HG03066 (cell line): ENCODE data around the gene GDPD2.

Experiments used
- ATAC-seq: cut with Tn5 transposase; IDR thresholded peaks from one replicate; pipeline ENCODE4 v1.9.1; 2021; ENCODE audit warnings: low read depth; ENCODE audit not compliant: unreplicated experiment

GDPD2 gene

GRCh38 chrX:70437011-70437410 is 13.9 kb downstream of the GDPD2 start:
- no peak for ATAC-seq

GRCh38 chrX:70437921-70438665 is 15.0 kb downstream of the GDPD2 start:
- no peak for ATAC-seq

GRCh38 chrX:70439016-70439415 is 15.9 kb downstream of the GDPD2 start:
- ATAC-seq = no peak

GRCh38 chrX:70442224-70442623 is 19.1 kb downstream of the GDPD2 start:
- no peak for ATAC-seq

- ATAC-seq = no peak
Observed at GRCh38 chrX:70444326-70444945, 21.3 kb downstream of the GDPD2 start, which contains the start of gene DLG3. DLG3 (plus strand) TSS chrX:70444835; CDS start chrX:70445202, 367 bp downstream.

- no peak for ATAC-seq
Observed at GRCh38 chrX:70444946-70445656, 22.0 kb downstream of the GDPD2 start.

- no peak for ATAC-seq
Observed at GRCh38 chrX:70445951-70446350, 22.8 kb downstream of the GDPD2 start.

- ATAC-seq = no peak
Observed at GRCh38 chrX:70446380-70447350, 23.6 kb downstream of the GDPD2 start.

- ATAC-seq = no peak
Observed at GRCh38 chrX:70449457-70449966, 26.4 kb downstream of the GDPD2 start.

- ATAC-seq = no peak
Observed at GRCh38 chrX:70452143-70452733, 29.1 kb downstream of the GDPD2 start.

GRCh38 chrX:70453024-70453618 is 30.0 kb downstream of the GDPD2 start:
- ATAC-seq = no peak

GRCh38 chrX:70454441-70455365 is 31.6 kb downstream of the GDPD2 start:
- ATAC-seq = peak; percentile 59

GRCh38 chrX:70455366-70456202 is 32.5 kb downstream of the GDPD2 start:
- ATAC-seq = no peak

- no peak for ATAC-seq
Observed at GRCh38 chrX:70456256-70456655, 33.1 kb downstream of the GDPD2 start.

- no peak for ATAC-seq
Observed at GRCh38 chrX:70461026-70461425, 37.9 kb downstream of the GDPD2 start.

GRCh38 chrX:70464051-70464450 is 40.9 kb downstream of the GDPD2 start:
- ATAC-seq = no peak

GRCh38 chrX:70466968-70467367 is 43.9 kb downstream of the GDPD2 start:
- ATAC-seq = no peak
